HEK293 (cell line): ENCODE data around the gene FGD5.

ENCODE experiments used
- CTCF ChIA-PET: fragments of 350-600 bp; formaldehyde crosslinking; extraction: SDS; loops from one replicate; lab custom pipeline; 2021; ENCODE audit warnings: antibody characterized with exemption; lab: Yijun Ruan, JAX
- POLR2A ChIA-PET: fragments of 300-600 bp; formaldehyde crosslinking; extraction: SDS; loops from one replicate; lab custom pipeline; 2020; ENCODE audit warnings: antibody characterized with exemption, inconsistent platforms; lab: Yijun Ruan, JAX
- H3K27ac ChIP-seq: fragments of 200-500 bp; sonication (Bioruptor generic); 2 replicates; pipeline ENCODE4 v1.5.1; 2014; ENCODE audit warnings: low read depth, low read length, control low read depth, inconsistent platforms; ENCODE audit errors: extremely low read depth
- H3K36me3 ChIP-seq, 2 experiments: fragments of 200-500 bp in 1 of 2; sonication (Bioruptor generic) in 1 of 2; 1 replicate in 1 of 2; 2 replicates in 1 of 2; pipeline ENCODE4 v1.5.1; 2014 to 2017; ENCODE audit warnings: inconsistent platforms in 2 of 2, low read length in 2 of 2; ENCODE audit not compliant: control insufficient read depth in 2 of 2, insufficient read depth in 1 of 2
- H3K4me1 ChIP-seq: fragments of 200-500 bp; sonication (Bioruptor generic); 2 replicates; pipeline ENCODE4 v1.5.1; 2014; ENCODE audit warnings: mild to moderate bottlenecking, low read length, inconsistent platforms; ENCODE audit not compliant: control insufficient read depth, insufficient read depth
- H3K4me3 ChIP-seq: 2 replicates; pipeline ENCODE4 v1.5.1; 2011; ENCODE audit warnings: low read depth, mild to moderate bottlenecking, control low read depth, low read length, moderate library complexity
- H3K9me3 ChIP-seq: fragments of 200-500 bp; sonication (Bioruptor generic); 2 replicates; pipeline ENCODE4 v1.5.1; 2014; ENCODE audit warnings: low read depth, low read length, inconsistent platforms; ENCODE audit not compliant: control insufficient read depth, insufficient read depth
- SCRT1 ChIP-seq: fragments of 450-650 bp; formaldehyde crosslinking; IDR thresholded peaks from 2 replicates; pipeline ENCODE4 v1.5.1; 2016; ENCODE audit warnings: missing biosample characterization, missing genetic modification characterization, borderline replicate concordance
- ZNF10 ChIP-seq: fragments of 450-650 bp; formaldehyde crosslinking; IDR thresholded peaks from 2 replicates; pipeline ENCODE4 v1.5.1; 2017; ENCODE audit warnings: missing biosample characterization, missing genetic modification characterization
- ZNF157 ChIP-seq: fragments of 450-650 bp; formaldehyde crosslinking; IDR thresholded peaks from 2 replicates; pipeline ENCODE4 v1.5.1; 2016; ENCODE audit warnings: missing biosample characterization, missing genetic modification characterization
- ZNF24 ChIP-seq: fragments of 450-650 bp; formaldehyde crosslinking; IDR thresholded peaks from 2 replicates; pipeline ENCODE4 v1.5.1; 2016; ENCODE audit warnings: missing biosample characterization, missing genetic modification characterization
- ZNF510 ChIP-seq: fragments of 450-650 bp; formaldehyde crosslinking; IDR thresholded peaks from 2 replicates; pipeline ENCODE4 v1.5.1; 2018; ENCODE audit warnings: mild to moderate bottlenecking, missing genetic modification characterization, missing biosample characterization; ENCODE audit not compliant: insufficient replicate concordance
- ZNF571 ChIP-seq: fragments of 450-650 bp; formaldehyde crosslinking; IDR thresholded peaks from 2 replicates; pipeline ENCODE4 v1.5.0; 2017; ENCODE audit warnings: missing biosample characterization, missing genetic modification characterization
- ZNF621 ChIP-seq: fragments of 450-650 bp; formaldehyde crosslinking; IDR thresholded peaks from 2 replicates; pipeline ENCODE4 v1.5.1; 2017; ENCODE audit warnings: missing biosample characterization, missing genetic modification characterization
- TF ChIP-seq, protein P1 (sequence below): fragments of 450-650 bp; formaldehyde crosslinking; IDR thresholded peaks from 2 replicates; pipeline ENCODE4 v1.5.1; 2016; ENCODE audit warnings: missing biosample characterization, missing genetic modification characterization
- TF ChIP-seq, protein P2 (sequence below): fragments of 450-650 bp; formaldehyde crosslinking; IDR thresholded peaks from 2 replicates; pipeline ENCODE4 v1.5.1; 2016; ENCODE audit warnings: missing biosample characterization, missing genetic modification characterization, borderline replicate concordance
- TF ChIP-seq, protein P3 (sequence below): fragments of 450-650 bp; formaldehyde crosslinking; IDR thresholded peaks from 2 replicates; pipeline ENCODE4 v1.5.1; 2016; ENCODE audit warnings: missing biosample characterization, missing genetic modification characterization
- TF ChIP-seq, protein P4 (sequence below): fragments of 450-650 bp; formaldehyde crosslinking; IDR thresholded peaks from 2 replicates; pipeline ENCODE4 v1.5.1; 2016; ENCODE audit warnings: missing biosample characterization, missing genetic modification characterization

Gene FGD5

DNA sequence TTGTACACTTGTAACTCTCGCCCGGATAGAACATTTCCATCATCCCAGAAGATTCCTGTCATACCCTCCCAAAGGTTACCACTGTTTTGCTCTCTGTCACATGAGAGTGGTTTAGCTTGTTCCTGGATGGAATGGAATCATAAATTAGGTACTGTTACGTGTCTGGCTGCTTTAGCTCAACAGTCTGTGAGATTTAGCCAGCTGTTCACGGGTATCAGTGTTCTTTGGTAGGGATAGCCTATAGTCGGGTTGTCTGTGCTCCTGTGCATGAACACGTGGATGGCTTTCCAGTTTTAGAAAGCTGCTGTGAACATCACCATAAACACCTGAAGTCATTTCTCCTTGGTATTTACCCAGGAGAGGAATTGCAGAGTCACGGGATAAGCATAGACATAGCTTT lies 70.4 kb downstream of the FGD5 start:
- H3K27ac ChIP-seq = no peak overlapping the region
- ChIA-PET CTCF (interaction anchor here (0.7 kb wide), 2 partner anchors 66 to 116 kb away, joined by 3 to 5 read pairs; no protein-coding TSS in a partner anchor), POLR2A (no interaction called here)

More for the DNA sequence above, 70.4 kb downstream of the FGD5 start:
- Histone ChIP-seq H3K4me3 (no peak overlapping the region), H3K36me3 (no peaks in the 10 kb centered on the region), H3K9me3 (no peaks in the 10 kb centered on the region), H3K4me1 (no peaks in the 10 kb centered on the region)
- TF ChIP-seq, protein P1, sequence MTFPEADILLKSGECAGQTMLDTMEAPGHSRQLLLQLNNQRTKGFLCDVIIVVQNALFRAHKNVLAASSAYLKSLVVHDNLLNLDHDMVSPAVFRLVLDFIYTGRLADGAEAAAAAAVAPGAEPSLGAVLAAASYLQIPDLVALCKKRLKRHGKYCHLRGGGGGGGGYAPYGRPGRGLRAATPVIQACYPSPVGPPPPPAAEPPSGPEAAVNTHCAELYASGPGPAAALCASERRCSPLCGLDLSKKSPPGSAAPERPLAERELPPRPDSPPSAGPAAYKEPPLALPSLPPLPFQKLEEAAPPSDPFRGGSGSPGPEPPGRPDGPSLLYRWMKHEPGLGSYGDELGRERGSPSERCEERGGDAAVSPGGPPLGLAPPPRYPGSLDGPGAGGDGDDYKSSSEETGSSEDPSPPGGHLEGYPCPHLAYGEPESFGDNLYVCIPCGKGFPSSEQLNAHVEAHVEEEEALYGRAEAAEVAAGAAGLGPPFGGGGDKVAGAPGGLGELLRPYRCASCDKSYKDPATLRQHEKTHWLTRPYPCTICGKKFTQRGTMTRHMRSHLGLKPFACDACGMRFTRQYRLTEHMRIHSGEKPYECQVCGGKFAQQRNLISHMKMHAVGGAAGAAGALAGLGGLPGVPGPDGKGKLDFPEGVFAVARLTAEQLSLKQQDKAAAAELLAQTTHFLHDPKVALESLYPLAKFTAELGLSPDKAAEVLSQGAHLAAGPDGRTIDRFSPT = no peak
- TF ChIP-seq ZNF571 = no peak
- TF ChIP-seq ZNF621 (tag by site-specific recombination) = no peak
- no peak for TF ChIP-seq ZNF10 (tag by site-specific recombination)
- no peak for TF ChIP-seq SCRT1
- TF ChIP-seq ZNF24 (tag by site-specific recombination) = no peak
- no peak for TF ChIP-seq ZNF157
- TF ChIP-seq, protein P2, sequence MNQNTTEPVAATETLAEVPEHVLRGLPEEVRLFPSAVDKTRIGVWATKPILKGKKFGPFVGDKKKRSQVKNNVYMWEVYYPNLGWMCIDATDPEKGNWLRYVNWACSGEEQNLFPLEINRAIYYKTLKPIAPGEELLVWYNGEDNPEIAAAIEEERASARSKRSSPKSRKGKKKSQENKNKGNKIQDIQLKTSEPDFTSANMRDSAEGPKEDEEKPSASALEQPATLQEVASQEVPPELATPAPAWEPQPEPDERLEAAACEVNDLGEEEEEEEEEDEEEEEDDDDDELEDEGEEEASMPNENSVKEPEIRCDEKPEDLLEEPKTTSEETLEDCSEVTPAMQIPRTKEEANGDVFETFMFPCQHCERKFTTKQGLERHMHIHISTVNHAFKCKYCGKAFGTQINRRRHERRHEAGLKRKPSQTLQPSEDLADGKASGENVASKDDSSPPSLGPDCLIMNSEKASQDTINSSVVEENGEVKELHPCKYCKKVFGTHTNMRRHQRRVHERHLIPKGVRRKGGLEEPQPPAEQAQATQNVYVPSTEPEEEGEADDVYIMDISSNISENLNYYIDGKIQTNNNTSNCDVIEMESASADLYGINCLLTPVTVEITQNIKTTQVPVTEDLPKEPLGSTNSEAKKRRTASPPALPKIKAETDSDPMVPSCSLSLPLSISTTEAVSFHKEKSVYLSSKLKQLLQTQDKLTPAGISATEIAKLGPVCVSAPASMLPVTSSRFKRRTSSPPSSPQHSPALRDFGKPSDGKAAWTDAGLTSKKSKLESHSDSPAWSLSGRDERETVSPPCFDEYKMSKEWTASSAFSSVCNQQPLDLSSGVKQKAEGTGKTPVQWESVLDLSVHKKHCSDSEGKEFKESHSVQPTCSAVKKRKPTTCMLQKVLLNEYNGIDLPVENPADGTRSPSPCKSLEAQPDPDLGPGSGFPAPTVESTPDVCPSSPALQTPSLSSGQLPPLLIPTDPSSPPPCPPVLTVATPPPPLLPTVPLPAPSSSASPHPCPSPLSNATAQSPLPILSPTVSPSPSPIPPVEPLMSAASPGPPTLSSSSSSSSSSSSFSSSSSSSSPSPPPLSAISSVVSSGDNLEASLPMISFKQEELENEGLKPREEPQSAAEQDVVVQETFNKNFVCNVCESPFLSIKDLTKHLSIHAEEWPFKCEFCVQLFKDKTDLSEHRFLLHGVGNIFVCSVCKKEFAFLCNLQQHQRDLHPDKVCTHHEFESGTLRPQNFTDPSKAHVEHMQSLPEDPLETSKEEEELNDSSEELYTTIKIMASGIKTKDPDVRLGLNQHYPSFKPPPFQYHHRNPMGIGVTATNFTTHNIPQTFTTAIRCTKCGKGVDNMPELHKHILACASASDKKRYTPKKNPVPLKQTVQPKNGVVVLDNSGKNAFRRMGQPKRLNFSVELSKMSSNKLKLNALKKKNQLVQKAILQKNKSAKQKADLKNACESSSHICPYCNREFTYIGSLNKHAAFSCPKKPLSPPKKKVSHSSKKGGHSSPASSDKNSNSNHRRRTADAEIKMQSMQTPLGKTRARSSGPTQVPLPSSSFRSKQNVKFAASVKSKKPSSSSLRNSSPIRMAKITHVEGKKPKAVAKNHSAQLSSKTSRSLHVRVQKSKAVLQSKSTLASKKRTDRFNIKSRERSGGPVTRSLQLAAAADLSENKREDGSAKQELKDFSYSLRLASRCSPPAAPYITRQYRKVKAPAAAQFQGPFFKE = no peak
- TF ChIP-seq, protein P3, sequence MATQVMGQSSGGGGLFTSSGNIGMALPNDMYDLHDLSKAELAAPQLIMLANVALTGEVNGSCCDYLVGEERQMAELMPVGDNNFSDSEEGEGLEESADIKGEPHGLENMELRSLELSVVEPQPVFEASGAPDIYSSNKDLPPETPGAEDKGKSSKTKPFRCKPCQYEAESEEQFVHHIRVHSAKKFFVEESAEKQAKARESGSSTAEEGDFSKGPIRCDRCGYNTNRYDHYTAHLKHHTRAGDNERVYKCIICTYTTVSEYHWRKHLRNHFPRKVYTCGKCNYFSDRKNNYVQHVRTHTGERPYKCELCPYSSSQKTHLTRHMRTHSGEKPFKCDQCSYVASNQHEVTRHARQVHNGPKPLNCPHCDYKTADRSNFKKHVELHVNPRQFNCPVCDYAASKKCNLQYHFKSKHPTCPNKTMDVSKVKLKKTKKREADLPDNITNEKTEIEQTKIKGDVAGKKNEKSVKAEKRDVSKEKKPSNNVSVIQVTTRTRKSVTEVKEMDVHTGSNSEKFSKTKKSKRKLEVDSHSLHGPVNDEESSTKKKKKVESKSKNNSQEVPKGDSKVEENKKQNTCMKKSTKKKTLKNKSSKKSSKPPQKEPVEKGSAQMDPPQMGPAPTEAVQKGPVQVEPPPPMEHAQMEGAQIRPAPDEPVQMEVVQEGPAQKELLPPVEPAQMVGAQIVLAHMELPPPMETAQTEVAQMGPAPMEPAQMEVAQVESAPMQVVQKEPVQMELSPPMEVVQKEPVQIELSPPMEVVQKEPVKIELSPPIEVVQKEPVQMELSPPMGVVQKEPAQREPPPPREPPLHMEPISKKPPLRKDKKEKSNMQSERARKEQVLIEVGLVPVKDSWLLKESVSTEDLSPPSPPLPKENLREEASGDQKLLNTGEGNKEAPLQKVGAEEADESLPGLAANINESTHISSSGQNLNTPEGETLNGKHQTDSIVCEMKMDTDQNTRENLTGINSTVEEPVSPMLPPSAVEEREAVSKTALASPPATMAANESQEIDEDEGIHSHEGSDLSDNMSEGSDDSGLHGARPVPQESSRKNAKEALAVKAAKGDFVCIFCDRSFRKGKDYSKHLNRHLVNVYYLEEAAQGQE (tag by site-specific recombination) = no peak
- no peak for TF ChIP-seq ZNF510 (tag by site-specific recombination)
- TF ChIP-seq, protein P4, sequence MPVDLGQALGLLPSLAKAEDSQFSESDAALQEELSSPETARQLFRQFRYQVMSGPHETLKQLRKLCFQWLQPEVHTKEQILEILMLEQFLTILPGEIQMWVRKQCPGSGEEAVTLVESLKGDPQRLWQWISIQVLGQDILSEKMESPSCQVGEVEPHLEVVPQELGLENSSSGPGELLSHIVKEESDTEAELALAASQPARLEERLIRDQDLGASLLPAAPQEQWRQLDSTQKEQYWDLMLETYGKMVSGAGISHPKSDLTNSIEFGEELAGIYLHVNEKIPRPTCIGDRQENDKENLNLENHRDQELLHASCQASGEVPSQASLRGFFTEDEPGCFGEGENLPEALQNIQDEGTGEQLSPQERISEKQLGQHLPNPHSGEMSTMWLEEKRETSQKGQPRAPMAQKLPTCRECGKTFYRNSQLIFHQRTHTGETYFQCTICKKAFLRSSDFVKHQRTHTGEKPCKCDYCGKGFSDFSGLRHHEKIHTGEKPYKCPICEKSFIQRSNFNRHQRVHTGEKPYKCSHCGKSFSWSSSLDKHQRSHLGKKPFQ (tag by site-specific recombination) = no peak
